Prostate gland (tissue), 2 donors: ENCODE results near the gene HEBP2. TPM values are rescaled to one million over a fixed set of nuclear protein-coding genes. Genes with fewer than 3 reads are reported as not detected.
"Not testable (repeated sequence)": the region's sequence is repeated elsewhere in the genome, so short reads cannot be mapped to it uniquely, and the experiment has no call there.

Experiments used
- DNase-seq: peaks from one replicate; pipeline ENCODE4 v3.0.0-alpha.2; 2019; ENCODE audit warnings: low spot score
- H3K27ac ChIP-seq, 2 donors: fragments of 200-600 bp; sonication (generic); 2 replicates each; pipeline ENCODE4 v1.5.1; 2017 to 2019
- H3K27me3 ChIP-seq: fragments of 200-600 bp; sonication (generic); replicated peaks from 2 replicates; pipeline ENCODE4 v1.5.1; 2019; ENCODE audit not compliant: insufficient read depth
- H3K36me3 ChIP-seq, 2 donors: fragments of 200-600 bp; sonication (generic); 1 replicate in 1 of 2; 2 replicates in 1 of 2; pipeline versions ENCODE4 v1.5.1 to v1.8.1; 2017 to 2019
- H3K4me1 ChIP-seq: fragments of 200-600 bp; sonication (generic); replicated peaks from 2 replicates; pipeline ENCODE4 v1.5.1; 2019
- H3K4me3 ChIP-seq, 2 donors: fragments of 200-600 bp; sonication (generic); 2 replicates each; pipeline ENCODE4 v1.5.1; 2017 to 2019
- H3K9me3 ChIP-seq: fragments of 200-600 bp; sonication (generic); 2 replicates; pipeline ENCODE4 v1.5.1; 2017
- POLR2A ChIP-seq: fragments of 450-650 bp; IDR thresholded peaks from one replicate; pipeline ENCODE4 v1.6.1; 2016; ENCODE audit warnings: antibody characterized with exemption, mild to moderate bottlenecking
- POLR2AphosphoS5 ChIP-seq: sonication (generic); formaldehyde crosslinking; IDR thresholded peaks from one replicate; pipeline ENCODE4 v1.6.1; 2017; ENCODE audit warnings: antibody characterized with exemption
- WGBS: methylation state at CpG from one replicate; pipeline ENCODE4 v1.1.5; 2018; 5-methylcytosine and 5-hydroxymethylcytosine counted together
- intact Hi-C: fragments of 100-400 bp; cut with DNase I; formaldehyde crosslinking; loops from one replicate; pipeline ENCODE4 v1.14.2; 2022
- total RNA-seq, 2 donors: library from RNA; depleted of rRNA; stranded (reverse); fragments of >200 nt; gene quantifications; one replicate each; pipeline ENCODE4 v1.1.0, GENCODE V29; 2016
- TF ChIP-seq, protein P1 (sequence below), 4 experiments: fragments of 200-600 bp in 2 of 4; fragments of 450-650 bp in 2 of 4; sonication (generic) in 2 of 4; IDR thresholded peaks; 1 replicate in 3 of 4; 2 replicates in 1 of 4; pipeline ENCODE4 v1.5.1; 2016 to 2019; ENCODE audit warnings: antibody characterized with exemption in 4 of 4, mild to moderate bottlenecking in 2 of 4, moderate library complexity in 2 of 4

HEBP2 gene, protein sequence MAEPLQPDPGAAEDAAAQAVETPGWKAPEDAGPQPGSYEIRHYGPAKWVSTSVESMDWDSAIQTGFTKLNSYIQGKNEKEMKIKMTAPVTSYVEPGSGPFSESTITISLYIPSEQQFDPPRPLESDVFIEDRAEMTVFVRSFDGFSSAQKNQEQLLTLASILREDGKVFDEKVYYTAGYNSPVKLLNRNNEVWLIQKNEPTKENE
- 100 to 1,000 TPM in 1 of 2 donors, 10 to 100 TPM in 1; 95.4 to 187 TPM for total RNA-seq

DNA sequence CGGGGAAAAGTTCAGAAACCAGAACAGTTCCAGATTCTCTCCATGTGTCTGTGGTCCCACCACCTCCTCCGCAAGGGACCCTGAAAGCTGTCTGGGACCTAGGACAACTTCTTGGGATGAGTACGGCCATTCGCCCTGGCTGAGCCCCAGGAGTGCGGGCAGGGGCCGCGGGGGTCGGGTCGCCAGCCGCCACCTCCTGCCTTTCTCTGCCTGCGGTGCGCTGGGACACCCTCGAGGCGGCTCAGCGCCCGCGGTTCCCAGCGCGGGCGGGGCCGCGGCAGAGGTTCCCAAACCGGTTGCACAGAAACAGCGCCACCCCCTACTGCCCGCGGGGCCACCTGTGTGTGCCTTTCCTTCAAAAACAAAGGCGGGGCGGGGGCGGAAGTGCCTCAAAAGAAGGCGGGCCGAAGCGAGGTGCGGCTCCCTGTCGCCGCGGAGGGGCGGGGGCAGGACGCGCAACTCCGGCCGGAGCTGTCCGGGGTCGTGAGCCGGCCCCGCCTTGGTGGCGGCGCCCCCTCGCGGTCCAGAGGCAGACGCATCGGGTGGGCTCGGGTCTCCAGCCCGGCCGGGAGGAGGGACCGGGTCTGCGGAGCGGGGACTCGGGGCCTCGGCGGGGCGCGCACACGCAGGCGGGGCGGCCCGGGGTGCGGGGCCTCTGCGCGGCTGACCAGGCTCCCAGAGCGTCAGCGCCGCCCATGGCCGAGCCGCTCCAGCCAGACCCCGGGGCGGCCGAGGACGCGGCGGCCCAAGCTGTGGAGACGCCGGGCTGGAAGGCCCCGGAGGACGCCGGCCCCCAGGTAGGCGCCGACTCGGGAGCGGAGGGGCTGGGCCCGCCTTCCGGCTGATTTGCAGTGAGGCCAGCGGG is at the start of gene HEBP2:
Gene HEBP2 (plus strand): TSS at position 423 of the 865 bp plus-strand sequence. CDS start 273 bp downstream, at position 696.
- Histone ChIP-seq H3K9me3 (no peaks in the 10 kb centered on the region), H3K4me3 (peak within 1 kb of the TSS; percentile 75 to 94), H3K4me1 (peaks cover 2% of the 10 kb centered on the region), H3K27me3 (no peaks in the 10 kb centered on the region), H3K27ac (peak within 1 kb of the TSS; percentile 96 to 99), H3K36me3 (peaks cover 7 to 8% of the 10 kb centered on the region in 2 donors)
- DNase-seq, result peak; percentile 98
- under 1% methylated on average over 84 of the region's 92 CpGs for WGBS
- TF ChIP-seq POLR2AphosphoS5 (peak; percentile 94), POLR2A (peak; percentile 89)
- TF ChIP-seq, protein P1, sequence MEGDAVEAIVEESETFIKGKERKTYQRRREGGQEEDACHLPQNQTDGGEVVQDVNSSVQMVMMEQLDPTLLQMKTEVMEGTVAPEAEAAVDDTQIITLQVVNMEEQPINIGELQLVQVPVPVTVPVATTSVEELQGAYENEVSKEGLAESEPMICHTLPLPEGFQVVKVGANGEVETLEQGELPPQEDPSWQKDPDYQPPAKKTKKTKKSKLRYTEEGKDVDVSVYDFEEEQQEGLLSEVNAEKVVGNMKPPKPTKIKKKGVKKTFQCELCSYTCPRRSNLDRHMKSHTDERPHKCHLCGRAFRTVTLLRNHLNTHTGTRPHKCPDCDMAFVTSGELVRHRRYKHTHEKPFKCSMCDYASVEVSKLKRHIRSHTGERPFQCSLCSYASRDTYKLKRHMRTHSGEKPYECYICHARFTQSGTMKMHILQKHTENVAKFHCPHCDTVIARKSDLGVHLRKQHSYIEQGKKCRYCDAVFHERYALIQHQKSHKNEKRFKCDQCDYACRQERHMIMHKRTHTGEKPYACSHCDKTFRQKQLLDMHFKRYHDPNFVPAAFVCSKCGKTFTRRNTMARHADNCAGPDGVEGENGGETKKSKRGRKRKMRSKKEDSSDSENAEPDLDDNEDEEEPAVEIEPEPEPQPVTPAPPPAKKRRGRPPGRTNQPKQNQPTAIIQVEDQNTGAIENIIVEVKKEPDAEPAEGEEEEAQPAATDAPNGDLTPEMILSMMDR (IDR thresholded peaks at IDR 0.05), result peak; percentile 52 to 88 (median 84)
- intact Hi-C loops, result loop anchor here (10.0 kb wide), 1 partner anchor 289 kb away; no protein-coding TSS in a partner anchor

DNA sequence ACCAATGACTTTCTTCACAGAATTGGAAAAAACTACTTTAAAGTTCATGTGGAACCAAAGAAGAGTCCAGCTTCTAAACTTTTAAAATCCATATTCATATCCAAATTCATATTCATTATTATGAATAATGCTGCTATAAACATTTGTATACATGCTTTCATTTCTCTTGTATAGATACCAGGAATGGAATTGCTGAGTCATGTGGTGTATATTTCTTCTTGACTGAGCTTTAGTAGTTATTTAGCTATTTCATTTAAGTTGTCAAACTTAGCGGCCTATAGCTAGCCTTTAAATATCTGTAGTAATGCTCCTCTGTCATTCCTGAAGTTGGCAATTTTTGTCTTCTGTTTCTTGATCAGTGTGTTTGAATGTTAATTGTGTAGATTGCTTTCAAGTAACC is 46.1 kb upstream of the HEBP2 start:
- TF ChIP-seq, protein P1 (IDR thresholded peaks at IDR 0.05), result no peak
- TF ChIP-seq POLR2A (no peak), POLR2AphosphoS5 (no peak)
- no peak for DNase-seq
- Histone ChIP-seq H3K27me3 (no peaks in the 10 kb centered on the region), H3K4me1 (no peaks in the 10 kb centered on the region), H3K9me3 (no peaks in the 10 kb centered on the region), H3K4me3 (no peak overlapping the region), H3K36me3 (no peaks in the 10 kb centered on the region), H3K27ac (no peak overlapping the region)
- WGBS, result 100% methylated on average over 1 of the region's 1 CpG
- intact Hi-C loops, result no loop called here

GRCh38 chr6:138368684-138369083 is 35.3 kb upstream of the HEBP2 start:
- H3K4me3 ChIP-seq, H3K36me3 ChIP-seq, intact Hi-C loops, H3K4me1 ChIP-seq, H3K27ac ChIP-seq, H3K9me3 ChIP-seq, H3K27me3 ChIP-seq, DNase-seq: not testable (repeated sequence)
- 92% methylated on average over 8 of the region's 8 CpGs for WGBS

DNA sequence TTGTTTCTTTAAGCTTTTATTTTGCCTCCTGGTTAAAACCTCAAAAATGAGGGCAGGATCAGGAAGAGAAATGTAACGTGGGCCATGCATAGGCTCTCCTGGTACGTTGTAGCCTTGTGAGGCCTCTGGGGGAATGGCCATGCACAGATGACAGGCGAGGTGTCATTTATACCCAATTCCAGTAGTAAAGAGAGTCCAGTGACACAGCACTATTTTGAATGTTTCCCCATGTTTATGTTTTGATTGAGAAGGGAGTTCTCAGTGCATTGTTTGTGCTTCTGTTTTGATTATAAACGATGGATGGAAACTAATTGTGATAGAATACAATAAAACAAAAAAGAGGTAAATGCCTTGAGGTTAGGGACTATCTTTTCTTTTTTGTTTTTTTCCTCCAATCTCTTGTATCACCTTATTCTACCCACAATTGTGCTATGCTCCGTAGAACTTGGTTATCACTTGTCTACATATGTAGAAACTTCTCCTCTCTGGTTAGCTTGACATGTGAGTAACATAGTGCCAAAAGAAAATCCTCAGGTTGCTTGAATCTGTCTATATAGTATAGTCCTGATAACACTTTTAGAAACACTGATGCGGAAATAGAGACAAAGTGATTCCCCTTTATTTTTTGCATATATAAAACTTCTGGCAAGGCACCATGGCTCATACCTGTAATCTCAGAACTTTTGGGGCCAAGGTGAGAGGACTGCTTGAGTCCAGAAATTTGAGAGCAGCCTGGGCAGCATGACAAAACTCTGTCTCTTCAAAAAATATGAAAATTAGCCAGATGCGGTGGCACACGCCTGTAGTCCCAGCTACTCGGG is 33.2 kb upstream of the HEBP2 start:
- Histone ChIP-seq H3K36me3 (no peaks in the 10 kb centered on the region), H3K9me3 (no peaks in the 10 kb centered on the region), H3K4me3 (no peak overlapping the region), H3K27ac (no peak overlapping the region), H3K4me1 (no peaks in the 10 kb centered on the region), H3K27me3 (no peaks in the 10 kb centered on the region)
- no peak for DNase-seq
- WGBS, result 83% methylated on average over 9 of the region's 9 CpGs
- TF ChIP-seq POLR2A, result no peak
- TF ChIP-seq, protein P1 (IDR thresholded peaks at IDR 0.05), result no peak
- TF ChIP-seq POLR2AphosphoS5, result no peak
- intact Hi-C loops, result no loop called here

DNA sequence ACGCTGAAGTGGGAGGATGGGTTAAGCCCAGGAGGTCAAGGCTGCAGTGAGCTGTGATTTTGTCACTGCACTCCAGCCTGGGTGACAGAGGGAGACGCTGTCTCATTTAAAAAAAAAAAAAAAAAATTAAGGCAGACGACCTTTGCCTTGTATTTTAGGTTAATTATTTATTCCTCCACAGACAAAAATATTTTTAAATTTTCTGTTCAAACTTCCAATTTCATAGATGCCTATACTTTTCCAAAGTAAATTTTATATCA is 32.6 kb upstream of the HEBP2 start:
- H3K9me3 ChIP-seq, result no peaks in the 10 kb centered on the region
- H3K4me3 ChIP-seq, result no peak overlapping the region
- WGBS, result 78% methylated on average over 3 of the region's 3 CpGs
- no peak for DNase-seq
- no peaks in the 10 kb centered on the region for H3K36me3 ChIP-seq
- TF ChIP-seq POLR2AphosphoS5 (no peak), POLR2A (no peak)
- TF ChIP-seq, protein P1 (IDR thresholded peaks at IDR 0.05), result no peak
- no peak overlapping the region for H3K27ac ChIP-seq
- intact Hi-C loops, result no loop called here
- H3K27me3 ChIP-seq, result no peaks in the 10 kb centered on the region
- H3K4me1 ChIP-seq, result no peaks in the 10 kb centered on the region
